HG03460 (cell line): ENCODE results near the gene OSBP2.

Source experiments
- ATAC-seq: cut with Tn5 transposase; IDR thresholded peaks from one replicate; pipeline ENCODE4 v1.9.1; 2021; ENCODE audit not compliant: unreplicated experiment

Gene OSBP2

DNA sequence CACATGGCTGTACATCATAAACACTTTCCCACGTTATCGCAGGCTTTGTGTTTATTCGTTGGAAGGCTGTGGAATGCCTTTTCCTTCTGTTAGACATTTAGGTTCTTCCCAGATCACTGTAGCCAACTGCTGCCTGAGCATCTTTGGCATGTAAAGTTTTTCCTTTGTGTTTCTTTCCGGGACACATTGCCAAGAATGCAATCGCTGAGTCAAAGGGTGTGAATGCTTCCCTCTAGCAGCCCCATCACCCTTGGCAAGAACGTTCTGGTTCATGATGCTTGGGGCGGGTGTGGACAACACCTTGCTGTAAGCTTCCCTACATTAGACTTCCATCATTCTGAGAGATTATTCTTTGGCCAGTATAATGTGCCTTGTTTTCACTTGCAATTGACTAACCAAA, 136.2 kb downstream of the OSBP2 start:
- no peak for ATAC-seq

DNA sequence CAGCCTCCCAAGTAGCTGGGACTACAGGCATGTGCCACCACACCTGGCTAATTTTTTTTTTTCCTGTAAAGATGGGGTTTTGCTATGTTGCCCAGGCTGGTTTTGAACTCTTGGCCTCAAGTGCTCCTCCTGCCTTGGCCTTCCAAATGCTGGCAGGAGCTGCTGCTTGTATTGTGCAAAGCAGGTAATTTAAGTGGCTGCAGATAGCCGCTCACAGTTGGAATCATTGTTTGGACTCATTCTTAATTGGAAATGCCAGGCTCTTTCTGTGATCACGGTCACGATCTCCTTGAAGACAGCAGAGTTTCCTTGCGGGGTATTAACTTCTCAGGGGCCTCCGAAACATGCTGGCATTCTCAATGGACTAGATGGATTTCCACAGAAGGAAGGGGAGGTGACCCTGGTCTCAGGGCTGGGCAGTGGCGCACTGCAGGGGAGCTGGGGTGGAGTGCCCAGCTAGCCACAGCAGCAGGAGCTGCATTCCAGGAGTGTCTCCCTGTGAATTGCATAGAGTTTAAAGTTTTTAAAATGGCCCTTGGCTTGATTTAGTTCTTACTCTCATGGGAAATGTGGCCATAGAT, 137.8 kb downstream of the OSBP2 start:
- ATAC-seq = no peak

DNA sequence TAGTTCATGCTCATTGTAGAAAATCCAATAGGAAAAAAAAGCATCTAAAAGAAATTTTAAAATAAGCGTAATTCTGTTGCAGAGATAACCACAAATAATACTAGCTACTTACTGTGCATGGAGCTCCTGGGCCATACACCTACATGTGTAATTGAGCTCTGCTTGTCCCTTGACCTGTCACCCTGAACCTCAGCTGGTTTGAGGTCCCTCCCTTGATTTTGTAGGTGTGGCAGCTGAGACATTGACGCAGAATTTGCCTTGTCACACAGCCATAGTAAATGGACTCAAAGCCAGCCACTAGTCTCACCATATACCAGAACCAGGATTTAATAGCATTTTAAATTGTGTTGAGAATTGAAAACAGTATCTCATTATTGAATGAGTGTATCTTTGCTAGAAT, 138.6 kb downstream of the OSBP2 start:
- ATAC-seq = no peak

DNA sequence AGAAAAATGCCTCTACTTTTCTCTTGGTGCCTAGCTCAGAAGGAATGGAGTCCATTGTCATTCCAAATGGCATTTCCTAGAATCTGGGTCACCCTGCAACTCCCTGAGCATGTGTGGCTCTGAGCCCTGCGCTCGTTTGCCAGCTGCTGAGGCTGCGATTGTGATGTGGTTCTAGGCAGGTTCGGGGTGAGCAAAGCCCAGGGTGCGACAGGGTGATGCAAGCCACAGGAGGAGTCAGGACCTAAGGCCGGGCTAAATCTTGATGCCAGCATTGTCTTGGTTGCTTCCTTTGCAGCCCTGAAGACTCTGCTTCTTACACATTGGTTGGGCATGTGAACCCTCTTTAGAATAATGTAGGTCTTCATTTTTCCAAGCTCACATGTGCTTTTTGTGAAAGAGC, 142.9 kb downstream of the OSBP2 start:
- ATAC-seq = no peak

DNA sequence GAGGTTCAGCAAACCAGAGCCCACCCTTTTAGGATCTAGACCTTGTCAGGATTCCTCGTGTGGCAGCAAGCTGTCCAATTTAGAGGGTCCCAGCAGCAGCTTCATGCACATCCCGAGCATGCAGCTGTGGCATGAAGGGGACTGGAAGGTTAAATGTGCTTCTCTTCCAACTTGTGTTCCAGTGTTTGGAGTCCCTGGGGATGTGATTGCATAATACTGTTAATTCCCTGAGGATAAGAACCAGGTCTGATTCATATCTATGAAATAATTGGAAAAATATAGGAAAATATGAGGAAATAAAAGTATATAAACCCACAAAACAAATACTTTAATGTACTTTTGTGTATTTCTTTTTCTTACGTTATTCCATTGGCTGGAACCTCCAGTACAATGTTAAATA, 143.4 kb downstream of the OSBP2 start:
- ATAC-seq = no peak

DNA sequence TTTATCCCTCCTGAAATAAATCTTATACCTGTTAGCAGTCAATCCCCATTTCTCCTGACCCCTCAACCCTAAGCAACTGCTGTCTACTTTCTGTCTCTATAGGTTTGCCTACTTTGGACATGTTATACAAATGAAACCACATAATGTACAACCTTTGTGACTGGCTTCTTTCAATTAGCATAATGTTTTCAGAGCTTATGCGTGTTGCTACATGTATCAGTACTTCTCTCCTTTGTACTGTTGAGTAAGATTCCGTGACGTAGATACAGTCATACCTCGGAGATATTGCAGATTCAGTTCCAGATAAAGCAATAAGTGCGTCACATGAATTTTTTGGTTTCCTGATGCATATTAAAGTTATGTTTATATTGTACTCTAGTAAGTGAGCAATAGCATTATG, 146.6 kb downstream of the OSBP2 start:
- no peak for ATAC-seq

DNA sequence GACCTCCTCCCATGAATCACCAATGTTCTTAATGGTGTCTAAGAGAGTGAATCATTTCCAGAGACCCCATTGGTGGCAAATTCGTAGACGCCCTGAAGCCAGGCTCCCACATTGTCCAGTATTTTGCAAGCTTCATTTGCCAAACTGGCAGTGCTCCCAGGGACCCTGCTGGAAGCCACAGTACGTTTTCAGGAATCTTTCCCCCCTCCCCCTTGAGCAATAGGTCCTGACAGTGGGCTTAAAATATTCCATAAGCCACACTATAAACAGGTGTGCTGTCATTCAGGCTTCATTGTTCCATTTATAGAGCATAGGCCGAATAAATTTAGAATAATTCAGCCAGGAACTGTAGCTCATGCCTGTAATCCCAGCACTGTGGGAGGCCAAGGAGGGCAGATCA, 148.6 kb downstream of the OSBP2 start:
- ATAC-seq = no peak

DNA sequence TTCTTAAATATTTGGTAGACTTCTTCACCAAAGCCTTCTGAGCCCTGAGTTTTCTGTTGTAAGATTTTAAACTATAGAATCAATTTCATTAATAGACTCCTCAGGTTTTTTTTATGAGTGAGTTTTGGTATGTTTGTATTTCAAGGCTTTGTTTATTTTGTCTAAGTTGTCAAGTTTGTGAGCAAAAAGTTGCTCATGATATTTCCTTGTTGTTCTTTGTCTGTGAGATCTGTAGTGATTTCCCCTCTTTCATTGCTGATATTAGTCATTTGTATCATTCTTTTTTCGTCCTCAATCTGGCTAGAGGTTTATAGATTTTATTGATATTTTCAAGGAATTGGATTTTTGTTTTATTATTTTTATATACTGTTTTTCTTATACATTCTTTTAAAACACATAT, 152.9 kb downstream of the OSBP2 start:
- no peak for ATAC-seq

DNA sequence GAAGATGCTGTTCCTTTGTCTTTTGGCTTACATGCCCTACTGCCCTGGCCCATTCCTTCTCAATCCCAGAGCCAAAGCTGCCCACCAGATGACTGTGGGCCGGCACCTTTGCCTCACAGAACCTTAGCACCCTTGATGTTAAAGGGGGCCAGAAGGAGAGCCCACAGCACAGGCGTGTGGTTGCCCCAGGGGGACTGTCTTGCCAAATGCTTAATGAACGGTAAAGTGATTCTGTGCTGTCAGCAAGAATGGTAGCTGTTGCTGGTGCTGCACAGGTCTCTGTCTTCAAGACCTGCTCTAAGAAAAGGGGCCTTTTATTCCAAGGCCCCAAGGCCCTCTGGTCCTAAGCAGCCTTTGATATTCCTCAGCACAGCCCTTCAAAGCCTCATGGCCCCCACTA, 160.6 kb downstream of the OSBP2 start:
- ATAC-seq = no peak

DNA sequence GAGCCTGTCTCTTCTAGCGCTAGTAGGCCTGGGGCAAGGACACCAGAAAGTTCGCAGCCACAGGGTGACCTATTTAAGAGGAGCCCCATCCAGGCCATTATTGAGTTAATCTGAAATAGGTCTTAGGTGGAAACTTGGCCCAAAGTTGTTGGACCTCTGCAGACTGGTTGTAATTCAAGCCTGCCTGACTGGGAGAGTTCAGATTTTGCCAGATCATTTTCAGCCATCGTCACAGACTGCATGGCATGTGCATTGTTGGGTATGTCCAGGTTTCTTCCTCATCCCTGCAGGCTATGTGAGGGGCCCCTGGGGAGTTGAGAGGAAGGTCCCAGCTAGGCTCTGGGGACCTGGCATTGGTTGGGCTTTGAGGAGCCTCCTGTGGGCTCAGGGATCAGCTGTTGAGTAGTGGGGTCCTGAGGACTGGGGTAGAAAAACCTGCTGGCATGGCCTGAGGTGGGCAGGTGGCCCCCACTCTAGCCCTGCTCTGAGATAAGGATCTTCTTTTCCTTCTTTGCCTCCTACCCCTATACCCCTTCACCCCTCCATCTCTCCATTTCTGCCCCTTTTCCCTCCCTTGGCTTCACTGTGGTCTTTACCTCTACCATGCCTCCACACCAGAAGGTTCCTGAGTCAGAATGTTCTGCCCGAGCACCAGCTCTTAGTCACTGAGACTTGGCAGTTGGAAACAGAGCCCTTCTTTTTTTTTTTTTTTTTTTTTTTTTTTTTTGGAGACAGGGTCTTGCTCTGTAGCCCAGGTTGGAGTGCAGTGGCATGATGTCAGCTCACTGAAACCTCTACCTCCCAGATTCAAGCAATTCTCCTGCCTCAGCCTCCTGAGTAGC, 161.2 kb downstream of the OSBP2 start:
- ATAC-seq = no peak

DNA sequence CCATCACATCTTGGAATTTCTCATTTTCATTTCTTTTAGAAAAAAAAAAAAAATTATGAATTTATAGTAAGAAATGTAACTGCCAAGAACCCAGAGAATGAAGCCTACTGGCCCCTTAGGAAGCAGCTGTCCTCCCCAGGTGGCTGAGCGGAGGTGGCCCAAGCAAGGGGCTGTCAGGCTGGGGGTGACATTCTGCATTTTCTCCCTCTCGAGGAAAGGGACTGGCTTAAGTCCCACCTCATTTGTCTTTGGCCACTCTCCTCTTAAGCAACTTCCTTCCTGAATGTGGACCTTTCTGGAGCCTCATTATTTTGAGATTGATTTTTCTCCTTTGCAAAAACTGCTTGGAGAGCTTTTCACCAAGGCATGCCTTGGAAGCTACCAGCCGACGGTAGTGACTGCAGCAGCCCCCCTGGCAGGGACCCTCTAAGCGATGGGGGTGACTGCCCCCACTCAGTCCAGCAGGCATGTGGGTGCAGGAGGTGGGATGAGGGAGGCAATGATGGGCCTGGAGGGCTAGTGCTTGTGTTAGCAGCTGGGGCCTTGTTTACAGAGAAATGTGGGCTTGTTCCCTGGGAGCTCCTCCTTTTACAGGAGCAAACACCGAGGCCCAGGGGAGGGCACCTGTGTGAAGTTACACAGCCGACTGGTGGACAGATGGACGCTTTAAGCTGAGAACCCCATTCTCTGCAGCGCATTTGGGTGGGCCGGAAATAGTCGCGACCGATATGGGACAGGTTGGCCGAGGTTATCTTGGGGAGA, 162.2 kb downstream of the OSBP2 start:
- no peak for ATAC-seq

DNA sequence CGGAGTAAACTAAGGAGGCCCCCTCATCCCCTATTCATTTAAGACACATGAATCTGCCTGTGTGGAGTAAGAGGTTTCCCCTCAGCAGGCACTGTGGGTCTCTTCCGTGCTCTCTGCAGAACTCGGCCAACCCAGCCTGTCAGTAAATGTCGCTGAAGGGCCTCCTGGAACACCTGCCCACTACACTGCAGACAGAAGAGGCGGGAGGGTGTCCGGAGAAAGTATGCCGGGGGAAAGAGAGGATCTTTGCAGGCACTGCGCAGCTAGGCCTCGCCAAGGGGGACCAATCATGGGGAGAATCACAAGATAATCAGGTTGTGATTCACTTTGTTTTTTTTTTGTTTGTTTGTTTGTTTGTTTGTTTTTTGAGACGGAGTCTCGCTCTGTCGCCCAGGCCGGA, 163.1 kb downstream of the OSBP2 start:
- ATAC-seq = no peak

DNA sequence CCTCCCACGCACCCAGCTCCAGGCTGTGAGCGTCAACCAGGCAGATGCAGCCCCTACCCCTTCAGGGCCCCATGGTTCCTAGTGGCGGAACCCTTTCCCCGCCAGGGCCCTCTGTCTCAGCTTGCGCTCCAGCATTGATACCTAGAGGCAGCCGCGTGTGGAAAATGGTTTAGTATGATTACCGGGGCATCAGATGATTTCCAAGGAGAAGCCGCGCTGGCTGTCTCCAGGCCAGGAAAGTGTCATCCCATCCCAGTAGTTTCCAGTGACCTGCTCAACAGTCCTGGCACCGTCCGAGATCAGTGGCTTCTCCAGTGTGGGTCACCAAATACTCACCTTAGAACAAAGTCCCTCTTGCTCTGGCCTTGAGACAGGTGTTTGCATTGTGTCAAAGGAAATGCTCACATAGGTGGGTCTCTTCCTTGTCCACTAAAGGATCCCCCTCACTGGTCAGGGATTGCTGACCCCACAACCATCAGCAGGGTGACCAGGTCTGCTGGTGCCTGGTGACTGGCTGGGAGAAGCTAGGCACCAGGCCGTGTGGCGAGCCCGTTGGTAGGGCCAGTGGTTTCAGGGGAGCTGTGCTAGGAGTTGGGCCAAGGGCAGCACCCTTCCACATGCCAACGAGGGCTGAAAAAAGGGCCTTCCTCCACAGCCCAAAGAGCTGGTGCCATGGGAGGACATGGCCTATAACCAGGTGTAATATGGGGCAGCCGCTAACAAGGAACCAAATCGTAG, 164.5 kb downstream of the OSBP2 start:
- no peak for ATAC-seq

DNA sequence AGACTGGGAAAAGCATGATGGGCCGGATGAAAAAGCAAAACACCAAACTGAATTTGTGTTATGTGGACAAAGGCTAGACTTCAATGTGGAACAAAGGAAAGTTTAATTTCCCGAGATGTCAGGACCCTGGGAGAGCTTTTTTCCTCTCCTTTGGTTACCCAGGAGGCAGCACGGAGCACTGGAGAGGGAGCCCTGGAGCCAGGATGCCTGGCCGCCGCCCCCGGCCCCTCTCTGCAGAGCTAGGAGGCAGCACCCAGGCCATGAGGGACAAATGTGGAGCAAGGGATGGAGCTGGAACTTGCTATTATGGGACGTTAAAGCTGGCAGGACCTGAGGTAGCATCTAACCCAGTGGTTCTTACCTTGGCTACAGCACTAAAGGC, 165.0 kb downstream of the OSBP2 start:
- no peak for ATAC-seq

DNA sequence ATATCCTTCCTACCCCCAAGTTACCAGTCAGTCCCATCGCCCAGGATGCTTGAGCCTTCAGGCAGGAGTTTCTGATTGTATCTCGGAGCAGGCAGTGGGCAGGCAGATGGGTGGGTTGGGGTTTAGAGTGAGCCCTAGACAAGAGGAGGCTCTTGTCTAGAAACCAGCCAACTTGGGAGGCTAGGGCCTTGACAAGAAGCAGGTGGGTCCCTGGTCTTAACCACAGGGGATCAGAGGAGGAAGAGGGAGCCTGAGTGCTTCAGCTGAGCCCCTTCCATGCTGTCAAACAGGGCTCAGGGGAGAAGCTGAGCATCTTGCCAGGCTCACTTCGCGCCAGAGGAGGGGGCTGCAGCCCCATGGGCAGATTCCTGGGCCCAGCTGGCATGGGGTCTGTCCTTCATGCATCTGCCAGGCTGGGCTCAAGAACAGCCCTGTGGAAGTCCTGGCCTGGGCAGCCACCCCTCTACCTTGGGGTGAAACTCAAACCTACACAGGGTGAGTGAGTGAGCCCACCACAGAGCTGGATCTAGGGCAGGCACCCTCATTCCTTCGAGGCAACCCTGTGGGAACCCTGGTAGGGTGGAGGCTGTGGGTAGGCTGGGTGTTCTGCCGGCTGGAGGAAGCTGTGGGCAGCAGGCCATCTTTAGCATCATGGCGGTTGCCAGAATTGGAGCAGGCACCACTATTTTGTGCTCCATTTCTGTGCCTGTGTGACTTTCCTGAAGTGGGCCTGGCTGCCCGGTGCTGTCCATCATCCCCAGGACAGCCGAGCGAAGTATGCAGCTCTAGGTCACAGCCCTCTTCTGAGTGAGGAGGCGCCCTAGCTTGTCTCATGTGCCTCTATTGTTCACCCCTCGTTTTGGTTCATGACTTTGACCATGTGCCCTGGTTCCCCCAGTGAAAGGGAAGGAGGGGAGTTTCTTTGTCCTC, 165.8 kb downstream of the OSBP2 start:
- no peak for ATAC-seq

DNA sequence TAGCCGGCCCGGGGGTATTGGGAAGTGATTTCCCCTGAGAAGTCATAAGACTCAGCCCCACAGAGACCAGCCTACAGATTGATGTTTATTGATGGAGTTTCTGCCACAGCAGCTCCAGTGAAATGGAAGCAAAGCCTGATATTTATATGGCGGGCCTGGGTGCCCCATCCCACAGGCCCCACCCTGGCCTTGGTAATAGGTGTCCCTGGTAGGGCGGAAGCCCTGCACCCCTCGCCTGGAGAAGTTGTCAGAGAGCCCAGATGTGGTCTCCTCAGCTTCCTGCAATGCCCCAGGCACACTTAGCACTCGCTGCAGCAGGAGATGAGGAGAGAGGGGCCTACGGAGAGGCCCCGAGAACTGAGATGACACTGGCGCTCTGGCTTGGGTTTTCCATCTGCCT, 166.5 kb downstream of the OSBP2 start:
- no peak for ATAC-seq

DNA sequence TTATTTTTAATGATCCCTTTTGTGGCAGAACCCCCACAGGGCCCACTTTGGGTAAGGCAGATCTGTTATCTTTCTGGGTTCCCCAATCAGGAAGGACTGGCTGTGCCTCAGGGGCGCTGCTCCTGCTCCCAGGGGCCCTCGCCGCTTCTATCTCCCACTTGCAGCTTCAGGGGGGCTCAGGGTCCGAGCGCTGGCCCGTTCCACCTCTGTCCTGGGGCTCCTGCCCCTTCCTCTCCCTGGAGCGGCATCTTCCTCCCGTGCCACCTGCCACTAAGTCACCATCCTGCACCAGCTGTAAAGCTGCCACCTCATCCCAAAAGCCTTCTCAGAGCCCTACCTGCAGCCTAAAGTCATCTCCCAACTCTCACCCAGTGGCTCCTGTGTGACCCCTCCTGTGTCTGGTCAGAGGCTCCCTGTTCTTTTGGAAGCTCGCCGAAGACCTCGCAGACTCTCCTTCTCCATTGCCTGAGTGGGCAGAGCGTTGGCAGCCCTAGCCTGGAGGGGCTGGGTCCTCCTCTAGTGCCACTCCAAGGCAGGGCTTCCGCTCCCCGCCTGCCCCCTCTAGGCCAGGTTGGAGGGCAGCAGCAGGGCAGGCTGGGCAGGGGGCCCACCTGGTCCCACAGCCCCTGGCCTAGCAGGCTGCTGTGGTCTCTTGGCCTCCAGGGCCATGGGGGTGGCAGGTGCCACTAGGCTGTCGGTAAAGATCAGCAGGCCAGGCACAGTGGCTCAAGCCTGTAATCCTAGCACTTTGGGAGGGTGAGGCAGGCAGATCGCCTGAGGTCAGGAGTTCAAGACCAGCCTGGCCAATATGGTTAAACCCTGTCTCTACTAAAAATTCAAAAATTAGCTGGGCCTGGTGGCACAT, 167.2 kb downstream of the OSBP2 start:
- ATAC-seq = no peak

DNA sequence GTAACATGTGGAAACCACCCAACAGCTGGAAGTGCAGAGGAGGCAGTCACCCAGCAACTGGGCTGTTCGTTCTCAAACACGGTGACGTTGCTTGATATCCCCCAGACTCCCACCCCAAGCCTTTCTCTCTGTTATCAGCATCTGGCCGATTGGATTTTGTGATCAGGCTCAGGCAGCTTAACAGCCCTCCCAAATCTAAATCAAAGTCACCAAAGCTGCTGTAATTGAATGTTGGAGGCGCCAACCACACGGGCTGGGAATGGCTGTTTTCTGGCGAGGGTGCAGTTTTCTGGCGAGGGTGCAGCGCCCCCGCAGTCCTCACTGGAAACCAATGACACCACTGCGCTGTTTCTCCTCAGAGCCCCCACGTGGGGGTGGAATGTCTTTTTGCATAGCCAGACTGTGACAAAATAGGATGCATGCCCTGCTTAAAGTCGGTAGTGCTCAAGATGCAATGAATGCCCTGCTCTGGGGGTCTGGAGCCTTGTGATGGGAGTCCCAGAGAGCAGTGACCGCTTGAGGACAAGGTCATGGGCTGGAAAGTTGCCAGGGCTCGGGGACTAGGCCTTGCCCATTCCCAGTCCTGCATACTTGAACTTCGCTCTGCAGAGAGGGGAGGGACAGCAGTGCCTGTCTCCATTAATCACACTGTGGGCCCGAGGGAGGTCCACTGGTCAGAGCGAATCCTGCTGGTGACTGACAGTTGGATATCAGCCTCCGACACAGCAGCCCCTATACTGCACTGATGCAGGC, 168.6 kb downstream of the OSBP2 start:
- ATAC-seq = no peak
